Neural progenitor cell (in vitro differentiated cells): ENCODE measurements around the gene FBXL5. TPM values are rescaled to one million over a fixed set of nuclear protein-coding genes. Genes with fewer than 3 reads are reported as not detected.
A peak's percentile ranks its signal among the peaks of the same experiment; 100 is the strongest.

Source experiments
- DNase-seq: peaks from one replicate; pipeline ENCODE4 v3.0.0-alpha.2; 2016; ENCODE audit warnings: low spot score
- H2AFZ ChIP-seq: fragments of 200-600 bp; sonication (generic); replicated peaks from 2 replicates; pipeline ENCODE4 v1.6.1; 2016; ENCODE audit warnings: antibody characterized with exemption
- H3F3A ChIP-seq: fragments of 200-600 bp; sonication (generic); 2 replicates; pipeline ENCODE4 v1.6.1; 2016; ENCODE audit warnings: antibody characterized with exemption, low read depth
- H3K27ac ChIP-seq: fragments of 200-600 bp; sonication (generic); 2 replicates; pipeline ENCODE4 v1.5.1; 2016; ENCODE audit warnings: mild to moderate bottlenecking
- H3K27me3 ChIP-seq: fragments of 200-600 bp; sonication (generic); 2 replicates; pipeline ENCODE4 v1.6.1; 2016; ENCODE audit warnings: mild to moderate bottlenecking, moderate library complexity
- H3K36me3 ChIP-seq: fragments of 200-600 bp; sonication (generic); 2 replicates; pipeline ENCODE4 v1.5.1; 2016
- H3K4me1 ChIP-seq: fragments of 200-600 bp; sonication (generic); 2 replicates; pipeline ENCODE4 v1.6.1; 2016; ENCODE audit warnings: mixed run types
- H3K4me2 ChIP-seq: fragments of 200-600 bp; sonication (generic); 2 replicates; pipeline ENCODE4 v1.6.1; 2016
- H3K4me3 ChIP-seq: fragments of 200-600 bp; sonication (generic); 2 replicates; pipeline ENCODE4 v1.5.1; 2016
- H3K79me2 ChIP-seq: fragments of 200-600 bp; sonication (generic); 2 replicates; pipeline ENCODE4 v1.6.1; 2016; ENCODE audit warnings: low read depth
- H3K9ac ChIP-seq: fragments of 200-600 bp; sonication (generic); 2 replicates; pipeline ENCODE4 v1.6.1; 2016
- H3K9me3 ChIP-seq: fragments of 200-600 bp; sonication (generic); 2 replicates; pipeline ENCODE4 v1.5.1; 2016; ENCODE audit warnings: low read depth
- H4K20me1 ChIP-seq: fragments of 200-600 bp; sonication (generic); 2 replicates; pipeline ENCODE4 v1.6.1; 2016; ENCODE audit warnings: low read depth
- H3K27ac Mint-ChIP-seq: 3 replicates; pipeline ENCODE4 v1.8.0; 2021; ENCODE audit warnings: mixed read lengths
- H3K27me3 Mint-ChIP-seq: 2 replicates; pipeline ENCODE4 v1.8.0; 2022; ENCODE audit warnings: low read depth, mild to moderate bottlenecking, inconsistent platforms, moderate library complexity, mixed read lengths; ENCODE audit not compliant: insufficient read depth
- H3K36me3 Mint-ChIP-seq: 3 replicates; pipeline ENCODE4 v1.8.0; 2021; ENCODE audit warnings: mixed read lengths
- H3K4me1 Mint-ChIP-seq: 3 replicates; pipeline ENCODE4 v1.8.0; 2021; ENCODE audit warnings: mixed read lengths
- H3K4me3 Mint-ChIP-seq: 3 replicates; pipeline ENCODE4 v1.8.0; 2021; ENCODE audit warnings: mild to moderate bottlenecking, moderate library complexity, mixed read lengths
- H3K9me3 Mint-ChIP-seq: 3 replicates; pipeline ENCODE4 v1.8.0; 2020; ENCODE audit warnings: mixed read lengths
- CTCF ChIP-seq: fragments of 200-600 bp; sonication (generic); IDR thresholded peaks from 2 replicates; pipeline ENCODE4 v1.5.1; 2017; ENCODE audit warnings: antibody characterized with exemption, mild to moderate bottlenecking
- EZH2 ChIP-seq: fragments of 200-600 bp; sonication (generic); IDR thresholded peaks from 2 replicates; pipeline ENCODE4 v1.6.1; 2017; ENCODE audit warnings: antibody characterized with exemption, mild to moderate bottlenecking, moderate library complexity
- EZH2phosphoT487 ChIP-seq: fragments of 200-600 bp; sonication (generic); IDR thresholded peaks from 2 replicates; pipeline ENCODE4 v1.6.1; 2017; ENCODE audit warnings: antibody characterized with exemption
- total RNA-seq: library from RNA; depleted of rRNA; stranded (reverse); fragments of >200 nt; gene quantifications from 2 replicates; pipeline ENCODE4 v1.2.3, GENCODE V29; 2015; ENCODE audit warnings: low replicate concordance

FBXL5 gene
- total RNA-seq: 72.7 and 87.9 TPM in 2 replicates

- peak within 1 kb of the TSS; percentile 73 for H3K9ac ChIP-seq
- peaks cover 19% of the 10 kb centered on the region for H3K4me1 ChIP-seq
- no peaks in the 10 kb centered on the region for H3K36me3 ChIP-seq
- no peaks in the 10 kb centered on the region for H3K27me3 ChIP-seq
- peak within 1 kb of the TSS; percentile 79 for H3K4me2 ChIP-seq
- H3K79me2 ChIP-seq: peaks cover 43% of the 10 kb centered on the region
- peaks cover 13% of the 10 kb centered on the region for H4K20me1 ChIP-seq
- peaks cover 37% of the 10 kb centered on the region for H3K4me1 Mint-ChIP-seq
- DNase-seq: peak; percentile 96
- H3K9me3 ChIP-seq: no peaks in the 10 kb centered on the region
- H3K4me3 ChIP-seq: peak within 1 kb of the TSS; percentile 93
- peak within 1 kb of the TSS; percentile 97 for H3K4me3 Mint-ChIP-seq
- H3K9me3 Mint-ChIP-seq: no peaks in the 10 kb centered on the region
- peak within 1 kb of the TSS; percentile 99 for H3K27ac Mint-ChIP-seq
- peaks cover 34% of the 10 kb centered on the region for H3F3A ChIP-seq
- TF ChIP-seq CTCF: no peak
- no peak for TF ChIP-seq EZH2
- no peak for TF ChIP-seq EZH2phosphoT487
- H2AFZ ChIP-seq: peak within 1 kb of the TSS; percentile 99
- peaks cover 5% of the 10 kb centered on the region for H3K27me3 Mint-ChIP-seq
- H3K27ac ChIP-seq: peak within 1 kb of the TSS; percentile 96
- peaks cover 2% of the 10 kb centered on the region for H3K36me3 Mint-ChIP-seq
Measured at GRCh38 chr4:15655223-15656037, at the start of gene FBXL5. FBXL5 (minus strand) TSS chr4:15655357; CDS start chr4:15655287, 70 bp downstream.

- DNase-seq: no peak
- peaks cover 5% of the 10 kb centered on the region for H3K36me3 Mint-ChIP-seq
- no peak overlapping the region for H3K27ac Mint-ChIP-seq
- Histone ChIP-seq H4K20me1 (no peaks in the 10 kb centered on the region), H3K79me2 (no peaks in the 10 kb centered on the region), H3F3A (peaks cover 15% of the 10 kb centered on the region), H2AFZ (no peak overlapping the region), H3K27me3 (no peaks in the 10 kb centered on the region), H3K4me3 (no peak overlapping the region), H3K9me3 (no peaks in the 10 kb centered on the region), H3K4me1 (peaks cover 16% of the 10 kb centered on the region), H3K36me3 (no peaks in the 10 kb centered on the region), H3K9ac (no peak overlapping the region), H3K4me2 (no peak overlapping the region), H3K27ac (no peak overlapping the region)
- peaks cover 19% of the 10 kb centered on the region for H3K9me3 Mint-ChIP-seq
- H3K4me3 Mint-ChIP-seq: peak overlapping the region; percentile 30
- no peak for TF ChIP-seq EZH2
- no peak for TF ChIP-seq EZH2phosphoT487
- no peak for TF ChIP-seq CTCF
- peaks cover 13% of the 10 kb centered on the region for H3K4me1 Mint-ChIP-seq
- H3K27me3 Mint-ChIP-seq: peaks cover 2% of the 10 kb centered on the region
Measured at GRCh38 chr4:15704129-15704528, 49.0 kb upstream of the FBXL5 start.

GRCh38 chr4:15703439-15703838, 48.3 kb upstream of the FBXL5 start:
- no peak overlapping the region for H3K9ac ChIP-seq
- no peak for DNase-seq
- Mint-ChIP-seq H3K36me3 (peaks cover 5% of the 10 kb centered on the region), H3K9me3 (peaks cover 19% of the 10 kb centered on the region), H3K27ac (no peak overlapping the region), H3K4me1 (peaks cover 12% of the 10 kb centered on the region), H3K27me3 (peaks cover 2% of the 10 kb centered on the region), H3K4me3 (no peak overlapping the region)
- H2AFZ ChIP-seq: no peak overlapping the region
- H3K4me2 ChIP-seq: no peak overlapping the region
- H3K27ac ChIP-seq: no peak overlapping the region
- no peaks in the 10 kb centered on the region for H3K36me3 ChIP-seq
- peaks cover 15% of the 10 kb centered on the region for H3F3A ChIP-seq
- no peaks in the 10 kb centered on the region for H3K9me3 ChIP-seq
- no peak overlapping the region for H3K4me3 ChIP-seq
- no peaks in the 10 kb centered on the region for H3K27me3 ChIP-seq
- peaks cover 14% of the 10 kb centered on the region for H3K4me1 ChIP-seq
- TF ChIP-seq CTCF (no peak), EZH2phosphoT487 (no peak), EZH2 (no peak)
- no peaks in the 10 kb centered on the region for H4K20me1 ChIP-seq
- H3K79me2 ChIP-seq: no peaks in the 10 kb centered on the region
